RWPE2 (cell line): ENCODE measurements around the gene TAS2R46.

ENCODE experiments used
- ATAC-seq: fragments of 200-7000 bp; cut with Tn5 transposase; 3 replicates; pipeline ENCODE4 v1.9.1; 2021; ENCODE audit warnings: low read depth
- DNase-seq: peaks from one replicate; pipeline ENCODE4 v3.0.0-alpha.2; 2020; ENCODE audit warnings: low spot score
- H3K27ac ChIP-seq: fragments of 450-650 bp; 2 replicates; pipeline ENCODE4 v1.5.1; 2017; ENCODE audit warnings: mild to moderate bottlenecking; ENCODE audit not compliant: poor library complexity, severe bottlenecking
- H3K27me3 ChIP-seq: fragments of 250-450 bp; sonication (Bioruptor Pico); 2 replicates; pipeline ENCODE4 v1.5.1; 2021; ENCODE audit warnings: mild to moderate bottlenecking, moderate library complexity; ENCODE audit not compliant: insufficient read depth, poor library complexity, severe bottlenecking
- H3K36me3 ChIP-seq: fragments of 250-450 bp; sonication (Bioruptor Pico); 2 replicates; pipeline ENCODE4 v1.5.1; 2020; ENCODE audit warnings: low read depth, mild to moderate bottlenecking, moderate library complexity
- H3K4me1 ChIP-seq: fragments of 250-450 bp; sonication (Bioruptor Pico); 2 replicates; pipeline ENCODE4 v1.5.1; 2021; ENCODE audit warnings: mild to moderate bottlenecking, moderate library complexity; ENCODE audit not compliant: insufficient read depth, poor library complexity, severe bottlenecking
- H3K4me3 ChIP-seq: fragments of 250-450 bp; sonication (Bioruptor Pico); 2 replicates; pipeline ENCODE4 v1.5.1; 2021; ENCODE audit warnings: mild to moderate bottlenecking, moderate library complexity; ENCODE audit not compliant: severe bottlenecking
- H3K9me3 ChIP-seq: fragments of 250-450 bp; sonication (Bioruptor Pico); 2 replicates; pipeline ENCODE4 v1.5.1; 2021; ENCODE audit warnings: mild to moderate bottlenecking, moderate library complexity; ENCODE audit not compliant: severe bottlenecking
- TF ChIP-seq, protein P1 (sequence below): fragments of 450-650 bp; IDR thresholded peaks from one replicate; pipeline ENCODE4 v1.5.1; 2017; ENCODE audit warnings: mild to moderate bottlenecking, moderate library complexity; ENCODE audit not compliant: poor library complexity, severe bottlenecking

TAS2R46 gene

DNA sequence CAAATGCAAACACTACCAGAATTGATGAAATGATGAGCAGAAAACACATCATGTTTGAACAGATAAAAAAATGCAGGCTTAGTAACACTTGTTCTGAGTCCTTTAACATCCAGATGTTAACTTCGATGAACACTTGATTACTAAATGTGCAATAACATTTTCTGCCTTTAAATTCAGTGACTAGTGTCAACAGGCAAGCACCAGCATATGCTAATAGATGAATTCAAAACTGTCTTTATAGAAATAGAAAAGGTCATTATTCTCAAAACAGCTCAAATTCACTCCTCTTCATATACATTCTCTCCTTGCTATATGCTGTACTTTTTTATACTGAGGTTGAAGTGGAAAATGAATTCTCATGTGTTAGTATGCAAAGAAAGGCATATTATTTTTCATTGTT, 39.6 kb downstream of the TAS2R46 start, which contains the start of gene TAS2R19:
TAS2R19 (minus strand) TSS at position 101 of the 400 bp plus-strand sequence; CDS start at position 52, 49 bp downstream.
- Histone ChIP-seq H3K4me3 (no peak within 1 kb of the TSS), H3K27me3 (no peaks in the 10 kb centered on the region), H3K27ac (no peak within 1 kb of the TSS), H3K4me1 (no peaks in the 10 kb centered on the region), H3K36me3 (no peaks in the 10 kb centered on the region), H3K9me3 (no peaks in the 10 kb centered on the region)
- TF ChIP-seq, protein P1, sequence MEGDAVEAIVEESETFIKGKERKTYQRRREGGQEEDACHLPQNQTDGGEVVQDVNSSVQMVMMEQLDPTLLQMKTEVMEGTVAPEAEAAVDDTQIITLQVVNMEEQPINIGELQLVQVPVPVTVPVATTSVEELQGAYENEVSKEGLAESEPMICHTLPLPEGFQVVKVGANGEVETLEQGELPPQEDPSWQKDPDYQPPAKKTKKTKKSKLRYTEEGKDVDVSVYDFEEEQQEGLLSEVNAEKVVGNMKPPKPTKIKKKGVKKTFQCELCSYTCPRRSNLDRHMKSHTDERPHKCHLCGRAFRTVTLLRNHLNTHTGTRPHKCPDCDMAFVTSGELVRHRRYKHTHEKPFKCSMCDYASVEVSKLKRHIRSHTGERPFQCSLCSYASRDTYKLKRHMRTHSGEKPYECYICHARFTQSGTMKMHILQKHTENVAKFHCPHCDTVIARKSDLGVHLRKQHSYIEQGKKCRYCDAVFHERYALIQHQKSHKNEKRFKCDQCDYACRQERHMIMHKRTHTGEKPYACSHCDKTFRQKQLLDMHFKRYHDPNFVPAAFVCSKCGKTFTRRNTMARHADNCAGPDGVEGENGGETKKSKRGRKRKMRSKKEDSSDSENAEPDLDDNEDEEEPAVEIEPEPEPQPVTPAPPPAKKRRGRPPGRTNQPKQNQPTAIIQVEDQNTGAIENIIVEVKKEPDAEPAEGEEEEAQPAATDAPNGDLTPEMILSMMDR, result no peak
- no peak for DNase-seq
- ATAC-seq, result no peak

DNA sequence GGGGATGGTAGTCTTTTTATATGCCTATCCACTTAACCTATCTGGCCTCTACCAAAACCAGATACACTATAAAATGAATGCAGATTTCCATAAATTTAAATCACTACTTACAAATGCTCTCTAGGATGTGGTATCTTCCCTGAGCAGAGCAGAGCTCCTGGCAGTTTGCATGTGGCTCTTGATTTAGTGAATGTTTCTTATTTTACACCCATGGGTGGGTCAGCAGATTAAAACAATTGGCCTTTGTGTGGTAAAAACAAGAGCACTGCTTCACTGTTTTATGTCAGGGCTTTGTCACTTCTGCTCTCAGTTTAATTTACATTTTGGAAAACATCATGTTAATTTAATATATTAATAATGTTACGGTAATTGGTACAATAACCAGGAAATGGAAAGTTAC, 45.2 kb downstream of the TAS2R46 start:
- Histone ChIP-seq H3K27me3 (no peaks in the 10 kb centered on the region), H3K27ac (no peak overlapping the region), H3K36me3 (no peaks in the 10 kb centered on the region), H3K9me3 (no peaks in the 10 kb centered on the region), H3K4me3 (no peak overlapping the region), H3K4me1 (no peaks in the 10 kb centered on the region)
- no peak for ATAC-seq
- TF ChIP-seq, protein P1, result no peak
- no peak for DNase-seq

- Histone ChIP-seq H3K4me3 (no peak overlapping the region), H3K27ac (no peak overlapping the region), H3K27me3 (no peaks in the 10 kb centered on the region), H3K9me3 (no peaks in the 10 kb centered on the region), H3K4me1 (no peaks in the 10 kb centered on the region), H3K36me3 (no peaks in the 10 kb centered on the region)
- ATAC-seq (no peak), DNase-seq (no peak)
- TF ChIP-seq, protein P1, result no peak
These were observed 46.2 kb downstream of the TAS2R46 start for GRCh38 chr12:11015775-11016430.

DNA sequence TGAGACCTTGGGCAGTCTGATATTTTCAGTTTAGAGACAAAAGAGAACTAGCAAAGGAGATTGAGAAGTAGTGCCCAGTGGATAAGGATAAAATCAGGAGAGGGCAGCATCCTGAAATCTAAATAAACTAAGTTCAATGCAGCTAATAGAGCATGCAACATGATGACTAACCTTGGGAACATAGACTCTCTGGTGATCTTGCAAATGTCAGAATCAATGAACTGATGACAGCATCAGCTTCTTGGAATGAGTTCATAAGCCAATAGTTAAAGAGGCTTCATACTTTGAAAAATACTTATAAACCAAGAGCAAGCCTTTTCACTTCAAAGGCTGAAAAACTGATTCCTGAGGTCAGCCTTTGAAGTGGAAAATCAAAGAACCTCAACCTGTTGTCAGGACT, 47.9 kb downstream of the TAS2R46 start:
- ATAC-seq (no peak), DNase-seq (no peak)
- Histone ChIP-seq H3K4me3 (no peak overlapping the region), H3K36me3 (no peaks in the 10 kb centered on the region), H3K4me1 (no peaks in the 10 kb centered on the region), H3K27me3 (no peaks in the 10 kb centered on the region), H3K9me3 (no peaks in the 10 kb centered on the region), H3K27ac (no peak overlapping the region)
- TF ChIP-seq, protein P1, result no peak
